SK-N-SH treated with all-trans-retinoic acid at 6 μM for 48 hours (cell line): ENCODE results near the gene DBNDD2.

Experiments used
- CREB5 ChIP-seq: fragments of 250-450 bp; sonication (Bioruptor Pico); IDR thresholded peaks from 2 replicates; pipeline ENCODE4 v1.5.1; 2020; ENCODE audit warnings: low read depth, mild to moderate bottlenecking, moderate library complexity
- CSDC2 ChIP-seq: fragments of 250-450 bp; sonication (Bioruptor Pico); IDR thresholded peaks from 2 replicates; pipeline ENCODE4 v1.5.0; 2020; ENCODE audit warnings: mild to moderate bottlenecking, moderate library complexity
- PPARA ChIP-seq: fragments of 250-450 bp; sonication (Bioruptor Pico); IDR thresholded peaks from 2 replicates; pipeline ENCODE4 v1.5.0; 2020; ENCODE audit warnings: mild to moderate bottlenecking, borderline replicate concordance
- TSHZ2 ChIP-seq: fragments of 250-450 bp; sonication (Bioruptor Pico); IDR thresholded peaks from 2 replicates; pipeline ENCODE4 v1.5.0; 2020; ENCODE audit warnings: mild to moderate bottlenecking, moderate library complexity
- ZFP30 ChIP-seq: fragments of 450-650 bp; formaldehyde crosslinking; IDR thresholded peaks from 2 replicates; pipeline ENCODE4 v1.5.0; 2022; ENCODE audit warnings: mild to moderate bottlenecking, moderate library complexity

- no peak for TF ChIP-seq CREB5 (CRISPR knock-in tag)
- TF ChIP-seq CSDC2 (CRISPR knock-in tag): no peak
- TF ChIP-seq PPARA: no peak
- TF ChIP-seq ZFP30 (CRISPR knock-in tag): no peak
- no peak for TF ChIP-seq TSHZ2
These were observed 11.4 kb downstream of the DBNDD2 start for GRCh38 chr20:45419188-45420091.
